NCI-H1436 (cell line): ENCODE measurements around the gene NTSR1.

Source experiments
- DNase-seq: peaks from one replicate; lab custom pipeline; 2025; lab: John Stamatoyannopoulos, UW

The NTSR1 gene

DNA sequence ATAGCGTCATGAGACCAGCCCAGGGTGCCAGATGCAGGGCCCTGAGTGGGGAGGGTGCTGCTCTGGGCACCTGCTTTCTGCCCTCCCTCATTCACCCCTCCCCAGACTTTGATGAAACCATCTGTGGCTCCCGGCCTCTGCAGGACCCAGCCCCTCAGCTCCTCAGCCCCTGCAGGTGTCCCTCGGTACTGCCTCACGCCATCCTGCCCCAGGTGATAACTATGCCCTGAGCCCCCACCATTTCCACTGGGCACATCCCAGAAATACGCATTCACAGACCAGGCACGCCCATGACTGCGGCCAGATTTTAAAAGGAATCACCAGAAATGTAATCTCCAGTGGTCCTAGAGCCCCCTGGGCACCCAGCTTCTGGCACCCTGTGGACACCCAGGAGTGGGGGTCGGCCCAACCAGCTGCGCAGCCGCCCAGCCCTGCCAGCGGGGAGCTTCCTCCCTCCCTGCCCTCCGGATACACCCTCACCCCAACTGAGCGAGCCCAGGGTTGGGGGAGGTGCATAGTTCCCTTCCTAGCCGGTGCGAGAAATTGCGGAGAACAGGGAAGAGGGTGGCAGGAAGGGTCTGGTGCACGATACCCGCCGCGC is 615 bp upstream of the NTSR1 start:
- peak; percentile 41 for DNase-seq

- DNase-seq = no peak
Observed at GRCh38 chr20:62709537-62709905, 885 bp downstream of the NTSR1 start.

GRCh38 chr20:62710221-62710885 is 1.7 kb downstream of the NTSR1 start:
- DNase-seq = no peak

- DNase-seq = no peak
Observed at GRCh38 chr20:62710886-62711702, 2.5 kb downstream of the NTSR1 start.

GRCh38 chr20:62711703-62712101 is 3.1 kb downstream of the NTSR1 start:
- peak; percentile 75 for DNase-seq

DNA sequence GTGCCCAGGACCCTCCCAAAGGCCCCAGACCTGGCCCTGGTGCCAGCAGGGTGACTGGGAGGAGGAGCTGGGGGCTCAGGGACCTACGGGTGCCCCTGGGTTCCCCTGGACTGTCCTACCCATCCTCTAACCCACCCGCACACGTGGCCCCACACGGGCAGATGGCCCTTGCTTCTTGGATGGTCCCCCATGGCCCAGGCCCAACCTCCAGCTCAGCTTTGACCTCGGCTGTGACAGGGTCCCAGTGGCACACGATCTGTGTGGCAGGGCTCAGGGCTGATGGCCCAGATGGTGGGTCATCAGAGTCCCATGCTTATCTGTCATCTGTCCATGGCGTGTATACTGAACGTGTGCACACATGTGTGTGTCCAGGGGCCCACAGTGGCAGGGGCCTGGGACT is 4.0 kb downstream of the NTSR1 start:
- DNase-seq = no peak

DNA sequence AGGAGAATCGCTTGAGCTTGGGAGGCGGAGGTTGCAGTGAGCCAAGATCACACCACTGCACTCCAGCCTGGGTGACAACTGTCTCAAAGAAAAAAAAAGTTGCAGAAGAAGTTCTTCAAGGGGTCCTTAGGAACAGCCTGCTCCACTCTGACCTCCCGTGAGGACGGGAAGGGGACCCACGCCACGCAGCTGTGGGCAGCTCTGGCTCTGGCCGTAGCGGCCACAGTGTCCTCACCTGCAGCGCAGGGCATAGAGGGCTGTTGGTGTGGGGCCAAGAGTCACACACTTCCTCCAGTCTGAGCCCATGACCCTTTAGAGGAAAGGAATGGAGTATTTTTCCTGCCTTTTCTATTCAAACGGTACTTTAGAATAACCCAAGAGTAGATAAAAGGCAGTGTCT is 5.4 kb downstream of the NTSR1 start:
- DNase-seq = no peak

GRCh38 chr20:62714799-62715198 is 6.2 kb downstream of the NTSR1 start:
- no peak for DNase-seq

DNA sequence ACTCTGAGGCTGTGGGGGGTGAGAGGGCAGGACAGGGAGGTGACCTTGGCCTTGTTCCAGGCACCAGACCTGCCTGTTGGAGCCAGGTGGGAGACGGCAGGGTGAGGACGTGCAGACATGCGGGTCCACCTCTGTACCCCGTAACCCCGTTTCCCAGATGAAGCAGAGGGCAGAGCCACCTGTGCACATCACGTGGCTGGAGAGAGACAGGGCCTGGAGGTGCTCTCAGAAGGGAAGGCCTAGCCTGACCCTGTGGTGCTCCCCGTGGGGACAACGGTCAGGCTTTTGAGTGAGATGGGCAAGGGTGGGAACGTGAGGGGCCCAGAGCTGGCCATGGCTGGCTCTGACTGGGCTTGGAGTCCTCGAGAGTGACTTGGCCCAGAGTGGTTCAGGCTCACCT is 6.6 kb downstream of the NTSR1 start:
- DNase-seq = no peak

DNA sequence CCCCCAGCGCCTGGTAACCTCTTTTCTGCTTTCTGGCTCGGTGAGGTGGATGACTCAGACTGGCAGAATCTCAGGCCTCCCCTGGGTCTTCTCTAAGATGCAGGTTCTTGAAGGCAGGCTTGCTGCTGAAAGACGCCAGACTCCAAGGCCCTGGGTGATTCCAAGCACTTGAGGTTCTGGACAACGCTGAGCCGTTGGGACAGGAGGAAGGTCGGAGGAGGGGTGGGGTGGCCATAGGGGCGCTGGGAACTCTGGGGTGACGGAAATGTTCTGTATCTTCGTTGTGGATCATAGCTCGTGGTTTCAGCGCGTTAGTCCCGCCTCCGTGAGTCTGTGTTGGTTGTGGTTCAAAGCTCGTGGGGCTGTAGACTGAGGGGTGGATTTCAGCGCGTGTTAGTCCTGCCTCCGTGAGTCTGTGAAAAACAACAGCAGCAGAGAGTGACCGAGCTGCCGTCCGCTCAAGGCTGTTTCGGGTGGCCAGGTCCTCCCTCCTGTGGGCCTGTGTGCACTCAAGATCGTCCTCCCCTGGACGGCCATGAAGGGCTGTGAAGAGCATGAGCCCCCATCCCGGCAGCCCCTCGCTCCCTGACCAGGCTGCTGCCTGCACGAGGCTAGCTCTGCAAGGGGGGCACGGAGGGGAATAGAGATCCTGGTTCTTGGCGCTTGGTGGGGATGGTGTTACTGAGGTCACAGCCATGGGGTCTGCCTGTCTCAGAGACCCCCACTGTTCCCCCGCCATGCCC is 7.7 kb downstream of the NTSR1 start:
- no peak for DNase-seq

DNA sequence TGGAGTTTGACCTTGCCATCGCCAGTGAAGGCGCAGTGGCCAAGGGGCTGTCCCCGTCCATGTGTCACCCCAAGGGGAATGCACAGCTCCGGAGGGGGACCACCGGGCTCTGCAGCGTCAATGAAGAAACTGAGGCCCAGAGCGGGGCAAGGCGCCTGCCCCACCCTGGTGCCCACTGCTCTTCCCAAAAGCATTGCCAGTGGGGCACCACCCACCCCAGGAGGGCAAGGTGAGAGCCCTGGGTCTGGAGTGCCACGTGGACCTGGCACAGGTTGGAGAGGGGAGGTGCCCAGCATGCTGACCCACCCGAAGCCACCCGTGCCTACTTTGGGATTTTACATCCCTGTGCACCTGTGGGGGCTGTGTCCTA is 8.3 kb downstream of the NTSR1 start:
- DNase-seq = no peak

GRCh38 chr20:62717933-62718332 is 9.3 kb downstream of the NTSR1 start:
- no peak for DNase-seq

DNA sequence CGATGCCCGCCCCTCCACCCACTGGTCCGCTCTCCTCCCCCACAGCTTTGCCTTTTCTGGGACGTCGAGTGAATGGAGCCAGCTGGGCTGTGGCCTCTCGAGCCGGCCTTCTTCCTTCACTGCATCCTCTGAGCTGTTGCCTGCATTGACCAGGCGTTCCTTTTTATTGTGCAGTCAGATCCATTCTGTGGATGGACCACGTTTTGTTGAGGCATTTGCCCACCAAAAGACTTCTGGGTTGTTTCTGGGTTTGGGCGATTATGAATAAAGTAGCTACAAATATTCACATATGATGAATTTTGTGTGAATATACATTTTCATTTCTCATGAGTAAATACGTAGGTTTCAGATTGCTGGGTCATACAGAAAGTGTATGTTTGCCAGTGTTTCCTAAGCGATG is 9.9 kb downstream of the NTSR1 start:
- no peak for DNase-seq

GRCh38 chr20:62719250-62719935 is 10.8 kb downstream of the NTSR1 start:
- no peak for DNase-seq

- no peak for DNase-seq
Observed at GRCh38 chr20:62721511-62722370, 13.1 kb downstream of the NTSR1 start.

DNA sequence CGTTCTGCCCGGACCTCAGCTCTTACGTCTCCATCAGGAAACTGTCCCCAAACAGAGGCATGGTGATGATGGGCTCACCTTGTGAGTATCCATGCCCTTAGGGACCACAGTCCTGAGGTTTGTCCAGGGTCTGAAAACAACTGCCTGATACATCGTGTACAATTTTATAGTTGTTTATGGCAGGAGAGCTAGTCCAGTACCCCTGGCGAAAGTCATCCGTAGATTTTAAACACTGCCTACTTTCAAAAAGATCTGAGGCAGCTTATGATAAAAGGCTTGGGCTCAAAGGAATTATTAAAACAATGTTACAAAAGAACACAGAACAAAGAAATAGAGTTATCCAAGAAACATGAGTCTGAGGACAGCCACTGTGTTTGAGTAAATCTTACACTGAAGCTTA is 14.0 kb downstream of the NTSR1 start:
- no peak for DNase-seq

- no peak for DNase-seq
Observed at GRCh38 chr20:62723351-62723750, 14.7 kb downstream of the NTSR1 start.

DNA sequence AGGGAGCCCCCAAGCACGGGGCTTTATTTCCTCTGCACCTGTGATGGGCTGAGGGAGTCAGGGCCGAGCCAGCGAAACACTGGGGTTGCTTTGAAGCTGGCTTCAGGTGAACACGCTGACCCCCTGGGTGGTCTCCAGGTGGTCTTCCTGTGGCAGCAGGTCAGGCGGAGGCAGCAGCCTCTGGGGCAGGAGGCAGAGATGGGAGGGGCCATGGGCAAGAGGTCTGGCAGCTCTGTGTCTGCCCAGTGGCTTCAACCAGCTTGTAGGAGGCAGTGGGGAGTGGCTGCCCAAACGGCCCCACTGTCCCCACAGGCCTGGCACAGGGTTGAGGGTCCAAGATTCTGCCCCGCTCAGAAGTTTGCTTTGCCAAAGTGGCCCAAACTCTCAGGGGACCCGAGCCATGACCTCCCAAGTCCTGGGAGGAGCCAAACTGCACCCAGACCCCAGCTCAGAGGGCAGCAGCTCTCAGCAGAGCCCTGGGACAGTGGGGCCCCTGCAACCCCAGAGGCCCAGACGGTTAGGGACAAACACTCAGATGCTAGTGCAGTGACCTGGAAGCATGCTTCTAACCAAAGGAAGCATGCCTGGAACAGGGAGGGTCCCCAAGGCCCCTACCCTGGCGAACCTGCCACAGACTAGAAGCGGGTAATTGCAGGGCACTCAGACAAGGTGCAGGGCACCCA is 15.3 kb downstream of the NTSR1 start:
- DNase-seq = no peak

DNA sequence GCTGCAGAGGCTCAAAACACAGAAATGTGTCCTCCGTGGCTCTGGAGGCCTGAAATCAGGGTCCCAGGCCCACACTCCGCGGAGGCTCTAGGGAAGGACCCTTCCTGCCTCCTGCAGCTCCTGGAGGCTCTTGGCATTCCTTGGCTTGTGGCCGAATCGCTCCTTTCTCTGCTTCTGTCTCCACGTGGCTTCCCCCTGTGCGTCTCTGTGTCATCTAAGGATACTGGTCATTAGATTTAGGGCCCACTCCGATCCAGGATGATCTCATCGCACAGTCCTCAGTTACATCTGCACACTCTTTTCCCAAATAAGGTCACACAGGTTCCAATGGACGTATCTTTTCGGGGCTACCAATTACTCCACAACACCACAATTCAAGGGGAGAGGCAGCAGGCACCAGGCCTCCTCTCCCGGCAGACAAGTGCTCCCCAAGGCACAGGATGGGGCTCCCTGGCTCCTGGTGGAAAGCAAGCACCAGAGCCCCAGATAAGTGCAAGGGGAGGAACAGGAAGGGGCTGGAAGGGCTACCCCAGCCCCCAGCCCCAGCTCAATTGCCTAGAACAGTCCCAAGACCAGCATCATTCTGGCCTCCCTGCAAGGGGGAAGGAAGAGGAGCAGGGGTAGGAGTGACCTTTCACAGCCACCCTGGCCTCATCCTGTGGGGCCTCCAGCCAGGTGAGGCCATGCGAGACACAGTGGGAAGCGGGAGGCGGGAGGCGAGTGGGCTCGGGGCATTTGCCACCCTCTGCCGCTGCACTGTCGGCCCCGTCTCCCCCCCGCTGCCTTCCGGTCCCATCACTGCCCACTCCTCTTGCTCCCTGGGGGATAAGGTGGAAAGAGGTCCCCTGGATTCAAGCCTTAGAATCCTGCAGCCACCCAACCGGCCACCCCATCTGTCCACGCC is 16.3 kb downstream of the NTSR1 start:
- DNase-seq = no peak
